ENCODE measurements around the gene AVPI1. TPM values are rescaled to one million over a fixed set of nuclear protein-coding genes. Genes with fewer than 3 reads are reported as not detected.

The AVPI1 gene
- total and polyA plus RNA-seq, 2 experiments from 2014 or later: 7.4 to 7.6 TPM

DNA sequence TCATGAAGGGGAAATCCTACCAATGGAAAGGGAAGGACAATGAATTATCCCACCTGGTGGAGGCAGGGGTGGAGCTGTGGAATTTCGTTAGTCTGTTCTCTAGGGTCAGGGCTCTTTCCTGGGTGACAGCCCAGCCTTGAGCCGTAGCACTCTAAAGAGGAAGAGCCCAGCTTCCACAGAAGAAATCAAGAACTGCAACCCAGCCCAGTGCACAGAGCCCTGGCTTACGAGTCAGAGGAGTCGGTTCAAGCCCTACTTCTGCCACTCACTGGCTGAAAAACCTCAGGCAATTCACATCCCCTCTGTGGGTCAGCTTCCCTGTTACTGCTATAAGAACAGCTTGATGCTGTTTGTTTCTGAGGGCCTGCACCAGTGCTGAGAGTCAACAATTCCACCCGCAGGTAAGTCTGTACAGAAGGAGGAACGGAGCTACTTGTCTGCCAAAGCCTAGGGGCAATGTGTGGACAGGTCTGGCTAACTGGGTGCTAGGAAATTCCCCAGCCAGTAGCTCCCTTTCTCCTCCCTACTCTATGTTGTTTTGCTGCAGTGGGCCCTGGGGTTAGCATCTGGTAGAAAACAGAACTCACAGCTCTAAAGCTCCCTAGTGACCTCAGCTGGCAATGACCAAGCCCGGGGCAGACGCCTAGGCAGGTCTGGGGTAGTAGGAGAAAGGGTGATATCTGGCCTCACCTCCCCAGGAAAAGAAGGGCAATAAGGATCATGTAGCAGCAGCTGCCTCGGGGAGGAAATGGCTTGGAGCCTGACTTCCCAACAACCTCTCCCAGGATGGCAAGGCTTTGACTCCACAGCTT, 3.3 kb downstream of the AVPI1 start:
- Histone ChIP-seq H3K27me3 (ENCODE audit: insufficient read depth) (no peaks in the 10 kb centered on the region), H2AFZ (no peak overlapping the region), H3K36me3 (ENCODE audit: insufficient read depth) (no peaks in the 10 kb centered on the region), H3F3A (replicated peaks; ENCODE audit: low read depth) (peaks cover 11% of the 10 kb centered on the region), H3K4me3 (no peak overlapping the region), H3K4me2 (peak overlapping the region; percentile 10; the same call in 1 of the 2 replicates), H3K4me1 (ENCODE audit: insufficient read depth) (peaks cover 25% of the 10 kb centered on the region), H3K79me2 (replicated peaks; ENCODE audit: insufficient read depth) (peaks cover 25% of the 10 kb centered on the region), H3K27ac (ENCODE audit: low read depth) (peak overlapping the region; percentile 76; the same call in 1 of the 2 replicates), H4K20me1 (replicated peaks; ENCODE audit: insufficient read depth) (peaks cover 21% of the 10 kb centered on the region), H3K9me2 (ENCODE audit: insufficient read depth) (no peaks in the 10 kb centered on the region)
- TF ChIP-seq, protein P1, sequence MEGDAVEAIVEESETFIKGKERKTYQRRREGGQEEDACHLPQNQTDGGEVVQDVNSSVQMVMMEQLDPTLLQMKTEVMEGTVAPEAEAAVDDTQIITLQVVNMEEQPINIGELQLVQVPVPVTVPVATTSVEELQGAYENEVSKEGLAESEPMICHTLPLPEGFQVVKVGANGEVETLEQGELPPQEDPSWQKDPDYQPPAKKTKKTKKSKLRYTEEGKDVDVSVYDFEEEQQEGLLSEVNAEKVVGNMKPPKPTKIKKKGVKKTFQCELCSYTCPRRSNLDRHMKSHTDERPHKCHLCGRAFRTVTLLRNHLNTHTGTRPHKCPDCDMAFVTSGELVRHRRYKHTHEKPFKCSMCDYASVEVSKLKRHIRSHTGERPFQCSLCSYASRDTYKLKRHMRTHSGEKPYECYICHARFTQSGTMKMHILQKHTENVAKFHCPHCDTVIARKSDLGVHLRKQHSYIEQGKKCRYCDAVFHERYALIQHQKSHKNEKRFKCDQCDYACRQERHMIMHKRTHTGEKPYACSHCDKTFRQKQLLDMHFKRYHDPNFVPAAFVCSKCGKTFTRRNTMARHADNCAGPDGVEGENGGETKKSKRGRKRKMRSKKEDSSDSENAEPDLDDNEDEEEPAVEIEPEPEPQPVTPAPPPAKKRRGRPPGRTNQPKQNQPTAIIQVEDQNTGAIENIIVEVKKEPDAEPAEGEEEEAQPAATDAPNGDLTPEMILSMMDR (conservative IDR thresholded peaks at IDR 0.05; ENCODE audit: low read depth in 2 of 2): peak in 1 of 2 experiments; percentile 24; a peak in 1 of 4 replicates
- no peak for TF ChIP-seq NANOG (IDR thresholded peaks at IDR 0.05; ENCODE audit: borderline replicate concordance)
- DNase-seq (ENCODE audit: low spot score): peak; percentile 31
- Mint-ChIP-seq H3K36me3 (ENCODE audit: low read depth) (no peaks in the 10 kb centered on the region), H3K4me3 (no peak overlapping the region; the same call in 2 of the 3 replicates), H3K27me3 (ENCODE audit: insufficient read depth, low read depth, poor library complexity) (peaks cover 9% of the 10 kb centered on the region), H3K27ac (peak overlapping the region; percentile 72; the same call in 1 of the 2 replicates), H3K9me3 (no peaks in the 10 kb centered on the region), H3K4me1 (peaks cover 22% of the 10 kb centered on the region)
- peak; percentile 2; the same call in 2 of the 3 replicates for ATAC-seq

DNA sequence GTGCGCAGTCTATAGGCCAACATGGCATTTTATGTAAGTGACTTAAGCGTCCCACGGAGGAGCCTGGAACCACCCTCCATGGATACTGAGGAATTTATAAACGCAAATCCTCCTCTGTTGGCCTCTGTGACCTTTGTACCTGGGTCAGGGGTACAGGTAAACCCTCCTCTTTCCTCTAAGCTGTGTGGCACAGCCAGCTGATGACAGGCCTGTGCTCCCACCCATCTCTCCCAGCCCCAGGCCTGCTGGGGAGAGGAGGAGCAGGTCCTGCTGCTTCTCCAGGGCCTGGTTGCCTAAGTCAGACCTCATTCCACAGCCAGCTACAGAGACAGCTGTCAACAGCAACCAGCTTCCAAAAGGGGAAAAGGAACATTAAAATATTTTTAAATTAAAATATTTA, 5.0 kb downstream of the AVPI1 start:
- no peak overlapping the region for H3K4me2 ChIP-seq
- Mint-ChIP-seq H3K36me3 (ENCODE audit: low read depth) (no peaks in the 10 kb centered on the region), H3K27me3 (ENCODE audit: insufficient read depth, low read depth, poor library complexity) (peaks cover 11% of the 10 kb centered on the region), H3K9me3 (no peaks in the 10 kb centered on the region), H3K4me1 (peaks cover 10% of the 10 kb centered on the region), H3K4me3 (no peak overlapping the region), H3K27ac (no peak overlapping the region)
- peaks cover 16% of the 10 kb centered on the region for H3K4me1 ChIP-seq (ENCODE audit: insufficient read depth)
- ATAC-seq (no peak), DNase-seq (ENCODE audit: low spot score) (no peak)
- no peaks in the 10 kb centered on the region for H3K36me3 ChIP-seq (ENCODE audit: insufficient read depth)
- no peak overlapping the region for H3K4me3 ChIP-seq
- H2AFZ ChIP-seq: no peak overlapping the region
- H4K20me1 ChIP-seq (replicated peaks; ENCODE audit: insufficient read depth): peaks cover 21% of the 10 kb centered on the region
- no peak overlapping the region for H3K27ac ChIP-seq (ENCODE audit: low read depth)
- H3F3A ChIP-seq (replicated peaks; ENCODE audit: low read depth): peaks cover 3% of the 10 kb centered on the region; the same call in 1 of the 2 replicates
- H3K79me2 ChIP-seq (replicated peaks; ENCODE audit: insufficient read depth): peaks cover 25% of the 10 kb centered on the region
- H3K27me3 ChIP-seq (ENCODE audit: insufficient read depth): no peaks in the 10 kb centered on the region
- no peaks in the 10 kb centered on the region for H3K9me2 ChIP-seq (ENCODE audit: insufficient read depth)
- TF ChIP-seq ZNF114 (CRISPR knock-in tag; IDR thresholded peaks at IDR 0.05): no peak
- no peak for TF ChIP-seq EZH2phosphoT487 (IDR thresholded peaks at IDR 0.05; ENCODE audit: unreplicated experiment)
- TF ChIP-seq STAT1 (IDR thresholded peaks at IDR 0.05; ENCODE audit: unreplicated experiment): no peak
- TF ChIP-seq ZNF462 (CRISPR knock-in tag; IDR thresholded peaks at IDR 0.05): no peak
- TF ChIP-seq CREB1 (CRISPR knock-in tag; IDR thresholded peaks at IDR 0.05; ENCODE audit: low read depth): no peak
- no peak for TF ChIP-seq ZNF331 (CRISPR knock-in tag; IDR thresholded peaks at IDR 0.05; ENCODE audit: low read depth)
- TF ChIP-seq, protein P2, sequence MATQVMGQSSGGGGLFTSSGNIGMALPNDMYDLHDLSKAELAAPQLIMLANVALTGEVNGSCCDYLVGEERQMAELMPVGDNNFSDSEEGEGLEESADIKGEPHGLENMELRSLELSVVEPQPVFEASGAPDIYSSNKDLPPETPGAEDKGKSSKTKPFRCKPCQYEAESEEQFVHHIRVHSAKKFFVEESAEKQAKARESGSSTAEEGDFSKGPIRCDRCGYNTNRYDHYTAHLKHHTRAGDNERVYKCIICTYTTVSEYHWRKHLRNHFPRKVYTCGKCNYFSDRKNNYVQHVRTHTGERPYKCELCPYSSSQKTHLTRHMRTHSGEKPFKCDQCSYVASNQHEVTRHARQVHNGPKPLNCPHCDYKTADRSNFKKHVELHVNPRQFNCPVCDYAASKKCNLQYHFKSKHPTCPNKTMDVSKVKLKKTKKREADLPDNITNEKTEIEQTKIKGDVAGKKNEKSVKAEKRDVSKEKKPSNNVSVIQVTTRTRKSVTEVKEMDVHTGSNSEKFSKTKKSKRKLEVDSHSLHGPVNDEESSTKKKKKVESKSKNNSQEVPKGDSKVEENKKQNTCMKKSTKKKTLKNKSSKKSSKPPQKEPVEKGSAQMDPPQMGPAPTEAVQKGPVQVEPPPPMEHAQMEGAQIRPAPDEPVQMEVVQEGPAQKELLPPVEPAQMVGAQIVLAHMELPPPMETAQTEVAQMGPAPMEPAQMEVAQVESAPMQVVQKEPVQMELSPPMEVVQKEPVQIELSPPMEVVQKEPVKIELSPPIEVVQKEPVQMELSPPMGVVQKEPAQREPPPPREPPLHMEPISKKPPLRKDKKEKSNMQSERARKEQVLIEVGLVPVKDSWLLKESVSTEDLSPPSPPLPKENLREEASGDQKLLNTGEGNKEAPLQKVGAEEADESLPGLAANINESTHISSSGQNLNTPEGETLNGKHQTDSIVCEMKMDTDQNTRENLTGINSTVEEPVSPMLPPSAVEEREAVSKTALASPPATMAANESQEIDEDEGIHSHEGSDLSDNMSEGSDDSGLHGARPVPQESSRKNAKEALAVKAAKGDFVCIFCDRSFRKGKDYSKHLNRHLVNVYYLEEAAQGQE (IDR thresholded peaks at IDR 0.05; ENCODE audit: unreplicated experiment): no peak

Data from GM23338 (cell line).